MM.1S (cell line): Measurements from ENCODE around the gene CCPG1.

Experiments used
- CTCF ChIP-seq: fragments of 300-600 bp; sonication (generic); IDR thresholded peaks from 2 replicates; pipeline ENCODE4 v1.5.1; 2016; ENCODE audit warnings: antibody characterized with exemption, low read length, mixed read lengths
- EZH2phosphoT487 ChIP-seq: fragments of 300-600 bp; sonication (generic); IDR thresholded peaks from 2 replicates; pipeline ENCODE4 v1.6.1; 2018; ENCODE audit warnings: antibody characterized with exemption, low read length

- TF ChIP-seq CTCF (no peak), EZH2phosphoT487 (no peak)
Measured at GRCh38 chr15:55379095-55379494, 29.1 kb downstream of the CCPG1 start.
